Fibroblast of skin of right quadriceps (primary cell): Measurements from ENCODE around the gene TUBD1.
A peak's percentile ranks its signal among the peaks of the same experiment; 100 is the strongest.
"Not testable (repeated sequence)": the region's sequence is repeated elsewhere in the genome, so short reads cannot be mapped to it uniquely, and the experiment has no call there.

Experiments
- DNase-seq: peaks from one replicate; pipeline ENCODE4 v3.0.0-alpha.2; 2013

TUBD1 gene

DNA sequence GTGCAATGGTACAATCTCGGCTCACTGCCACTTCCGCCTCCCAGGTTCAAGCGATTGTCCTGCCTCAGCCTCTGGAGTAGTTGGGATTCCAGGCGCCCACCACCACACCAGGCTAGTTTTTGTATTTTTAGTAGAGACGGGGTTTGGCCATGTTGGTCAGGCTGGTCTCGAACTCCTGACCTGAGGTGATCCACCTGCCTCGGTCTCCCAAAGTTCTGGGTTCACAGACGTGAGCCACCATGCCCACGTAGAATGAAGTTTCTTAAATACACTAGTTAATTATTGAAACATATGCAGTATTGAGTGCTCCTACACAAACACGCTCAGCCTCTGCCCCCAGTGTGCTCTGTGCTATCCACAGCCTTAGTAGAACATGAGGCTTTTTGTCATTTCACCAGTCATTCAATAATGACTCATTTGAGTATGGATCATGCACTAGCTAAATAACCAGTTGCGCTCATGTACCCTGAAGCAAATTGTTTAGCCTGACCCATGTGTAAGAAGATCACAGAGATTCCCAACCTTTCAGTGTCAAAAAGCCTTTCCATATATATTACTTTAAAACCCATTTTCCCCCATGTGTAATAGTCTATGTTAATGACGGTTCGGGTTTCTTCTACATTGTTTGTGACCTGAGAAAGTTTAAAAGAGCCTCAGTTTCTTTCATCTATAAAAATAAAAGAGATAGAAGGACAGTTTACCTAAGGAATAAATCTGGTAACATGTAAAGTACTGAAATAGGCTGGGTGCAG is 49.7 kb downstream of the TUBD1 start:
- peak; percentile 97 for DNase-seq

DNA sequence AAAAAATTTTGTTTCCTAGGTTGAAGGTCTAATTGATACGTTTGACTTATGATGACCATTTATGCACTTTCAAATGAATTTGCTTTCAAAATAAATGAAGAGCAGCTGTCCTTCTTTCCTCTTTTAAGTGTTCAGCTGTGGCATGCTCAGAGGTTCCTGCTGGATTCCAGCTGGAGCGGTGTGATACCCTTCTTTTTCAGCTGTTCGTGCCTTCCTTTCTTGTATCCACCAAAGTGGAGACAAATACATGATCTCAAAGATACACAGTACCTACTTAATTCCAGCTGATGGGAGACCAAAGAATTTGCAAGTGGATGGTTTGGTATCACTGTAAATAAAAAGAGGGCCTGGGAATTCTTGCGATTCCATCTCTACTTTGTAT is 50.9 kb downstream of the TUBD1 start:
- not testable (repeated sequence) for DNase-seq

GRCh38 chr17:59841091-59841881 is 51.5 kb downstream of the TUBD1 start:
- peak; percentile 53 for DNase-seq

GRCh38 chr17:59840329-59841090 is 52.2 kb downstream of the TUBD1 start:
- DNase-seq: peak; percentile 41

- DNase-seq: peak; percentile 52
Observed at GRCh38 chr17:59839651-59840328, 53.0 kb downstream of the TUBD1 start.

- DNase-seq: peak; percentile 52
Observed at GRCh38 chr17:59838052-59838916, 54.5 kb downstream of the TUBD1 start.

- DNase-seq: peak; percentile 100
Observed at GRCh38 chr17:59837308-59838051, 55.3 kb downstream of the TUBD1 start.

GRCh38 chr17:59832883-59833379 is 59.8 kb downstream of the TUBD1 start:
- peak; percentile 60 for DNase-seq

DNA sequence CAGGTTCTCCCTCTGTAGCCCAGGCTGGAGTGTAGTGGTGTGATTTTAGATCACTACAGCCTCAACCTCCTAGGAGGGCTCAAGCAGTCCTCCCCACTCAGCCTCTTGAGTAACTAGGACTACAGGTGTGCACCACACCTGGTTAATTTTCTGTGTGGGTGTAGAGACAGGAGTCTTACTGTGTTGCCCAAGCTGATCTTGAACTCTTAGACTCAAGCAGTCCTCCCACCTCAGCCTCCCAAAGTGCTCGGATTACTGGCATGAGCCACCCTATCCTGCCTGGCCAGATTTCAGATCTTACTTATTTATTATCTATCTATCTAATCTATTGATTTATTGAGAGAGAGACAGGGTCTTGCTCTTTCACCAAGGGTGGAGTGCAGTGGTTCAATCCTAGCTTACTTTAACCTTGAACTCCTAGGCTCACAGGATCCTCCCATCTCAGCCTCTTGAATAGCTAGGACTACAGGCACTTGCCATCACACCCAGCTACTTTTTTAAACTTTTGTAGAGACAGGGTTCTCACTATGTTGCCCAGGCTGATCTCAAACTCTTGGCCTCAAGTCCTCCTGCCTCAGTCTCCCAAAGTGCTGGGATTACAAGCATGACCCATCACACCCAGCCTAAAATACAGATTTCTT is 61.8 kb downstream of the TUBD1 start:
- no peak for DNase-seq

- DNase-seq: peak; percentile 70
Observed at GRCh38 chr17:59830007-59830630, 62.6 kb downstream of the TUBD1 start.

DNA sequence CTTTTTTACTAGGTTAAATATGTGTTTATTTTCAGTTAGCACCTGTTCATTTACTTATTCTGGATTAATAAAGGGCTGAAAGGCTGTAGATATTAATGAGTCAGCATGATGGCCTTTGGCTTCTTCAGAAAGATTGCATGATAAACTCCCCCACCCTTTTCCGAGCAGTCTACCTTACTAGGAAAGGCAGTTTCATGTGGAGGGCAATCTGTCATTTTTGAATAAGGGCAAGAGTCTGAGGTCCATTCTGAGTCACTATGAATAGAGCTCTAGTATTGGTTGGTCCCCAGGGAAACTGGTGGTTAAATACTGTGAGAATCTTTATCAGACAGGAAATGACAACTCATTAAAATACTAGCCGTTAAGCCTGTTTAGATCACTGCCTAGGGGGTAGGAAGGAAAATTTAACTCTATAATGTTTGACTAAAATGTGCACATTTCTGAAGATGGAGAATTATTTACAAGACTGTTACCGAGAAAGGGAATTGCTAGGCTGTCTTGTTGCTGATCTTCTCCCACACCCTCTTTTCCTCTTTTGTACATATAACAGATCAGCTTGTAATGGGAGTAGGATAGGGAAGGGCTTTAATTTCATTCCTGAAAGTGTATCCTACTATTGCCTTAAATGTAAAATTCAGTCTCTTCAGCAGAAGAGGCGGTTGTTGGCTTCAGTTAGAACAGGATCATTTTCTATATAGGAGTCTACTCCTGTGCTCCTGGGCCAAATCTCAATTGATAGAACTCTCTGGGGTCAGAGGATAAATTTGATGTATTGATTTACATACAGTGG is 63.3 kb downstream of the TUBD1 start:
- peak; percentile 100 for DNase-seq

- DNase-seq: not testable (repeated sequence)
Observed at GRCh38 chr17:59828819-59829216, 63.9 kb downstream of the TUBD1 start.

DNA sequence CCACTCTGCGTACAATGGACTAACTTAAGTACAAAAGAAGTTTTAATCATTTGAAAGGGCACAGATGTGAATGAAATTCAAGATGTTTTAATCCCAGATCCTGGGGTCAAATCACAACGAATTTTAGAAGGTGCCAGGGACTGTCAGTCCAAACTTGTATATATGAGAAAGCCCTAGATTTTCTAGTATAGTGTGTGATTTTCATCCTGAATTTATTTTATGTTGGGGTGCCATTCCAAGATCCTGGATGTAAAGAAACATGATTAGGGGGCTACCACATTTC is 64.3 kb downstream of the TUBD1 start:
- no peak for DNase-seq

GRCh38 chr17:59827721-59828477 is 64.8 kb downstream of the TUBD1 start:
- DNase-seq: no peak

GRCh38 chr17:59826706-59827453 is 65.9 kb downstream of the TUBD1 start:
- no peak for DNase-seq

- DNase-seq: peak; percentile 89
Observed at GRCh38 chr17:59825533-59826322, 67.0 kb downstream of the TUBD1 start.

DNA sequence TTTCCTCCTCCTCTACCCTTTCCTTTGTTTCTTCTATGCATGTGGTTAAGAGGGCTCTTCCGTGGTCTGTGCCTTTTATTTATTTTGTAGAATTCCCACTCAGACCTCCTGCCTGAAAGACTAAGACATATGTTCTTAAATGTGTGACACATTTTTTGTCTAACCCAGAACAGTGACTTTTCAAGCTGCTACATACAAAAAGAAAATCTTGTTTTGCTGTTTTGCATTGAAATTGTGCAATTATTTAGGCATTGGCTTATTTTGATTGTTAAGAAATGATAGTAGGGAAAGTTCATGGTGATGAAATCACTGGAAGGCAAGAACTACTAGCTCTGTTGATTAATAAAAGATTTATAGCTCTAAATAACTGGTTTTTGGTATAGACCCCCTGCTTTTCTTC is 76.8 kb downstream of the TUBD1 start:
- peak; percentile 33 for DNase-seq
